ENCODE results near the gene PTH1R.

The PTH1R gene

GRCh38 chr3:46883054-46883829 is 5.7 kb downstream of the PTH1R start:
- DNase-seq (ENCODE audit: low read depth) = no peak

GRCh38 chr3:46883830-46884185 is 6.3 kb downstream of the PTH1R start:
- no peak for DNase-seq (ENCODE audit: low read depth)

GRCh38 chr3:46884427-46884826 is 6.9 kb downstream of the PTH1R start:
- no peak for DNase-seq (ENCODE audit: low read depth)

- DNase-seq (ENCODE audit: low read depth) = no peak
Observed at GRCh38 chr3:46884929-46885328, 7.4 kb downstream of the PTH1R start.

GRCh38 chr3:46885612-46886011 is 8.1 kb downstream of the PTH1R start:
- no peak for DNase-seq (ENCODE audit: low read depth)

GRCh38 chr3:46887980-46888494 is 10.5 kb downstream of the PTH1R start:
- DNase-seq (ENCODE audit: low read depth) = no peak

- no peak for DNase-seq (ENCODE audit: low read depth)
Observed at GRCh38 chr3:46888705-46889104, 11.2 kb downstream of the PTH1R start.

- no peak for DNase-seq (ENCODE audit: low read depth)
Observed at GRCh38 chr3:46889381-46890110, 12.0 kb downstream of the PTH1R start.

- no peak for DNase-seq (ENCODE audit: low read depth)
Observed at GRCh38 chr3:46890132-46890531, 12.6 kb downstream of the PTH1R start.

- no peak for DNase-seq (ENCODE audit: low read depth)
Observed at GRCh38 chr3:46891132-46891531, 13.6 kb downstream of the PTH1R start.

GRCh38 chr3:46892285-46893145 is 15.0 kb downstream of the PTH1R start:
- DNase-seq (ENCODE audit: low read depth) = no peak

- no peak for DNase-seq (ENCODE audit: low read depth)
Observed at GRCh38 chr3:46893146-46893748, 15.7 kb downstream of the PTH1R start.

- no peak for DNase-seq (ENCODE audit: low read depth)
Observed at GRCh38 chr3:46893763-46894162, 16.2 kb downstream of the PTH1R start.

GRCh38 chr3:46894256-46894655 is 16.7 kb downstream of the PTH1R start:
- no peak for DNase-seq (ENCODE audit: low read depth)

- peak; percentile 63 for DNase-seq (ENCODE audit: low read depth)
Observed at GRCh38 chr3:46895204-46895660, 17.7 kb downstream of the PTH1R start.

GRCh38 chr3:46895761-46896160 is 18.2 kb downstream of the PTH1R start:
- DNase-seq (ENCODE audit: low read depth) = no peak

GRCh38 chr3:46896386-46896785 is 18.9 kb downstream of the PTH1R start:
- DNase-seq (ENCODE audit: low read depth) = no peak

- DNase-seq (ENCODE audit: low read depth) = no peak
Observed at GRCh38 chr3:46897031-46897430, 19.5 kb downstream of the PTH1R start.

- no peak for DNase-seq (ENCODE audit: low read depth)
Observed at GRCh38 chr3:46897829-46898320, 20.4 kb downstream of the PTH1R start.

GRCh38 chr3:46898321-46899150 is 21.0 kb downstream of the PTH1R start:
- DNase-seq (ENCODE audit: low read depth) = no peak

All from activated T-helper 1 cell treated with Interleukin-2 at 50 U/mL for 16 hours (primary cell).